ENCODE results near the gene TFCP2L1.
A peak's percentile ranks its signal among the peaks of the same experiment; 100 is the strongest.

The TFCP2L1 gene

GRCh38 chr2:121211689-121212151 lies 73.3 kb downstream of the TFCP2L1 start:
- TF ChIP-seq CTCF (conservative IDR thresholded peaks at IDR 0.05; ENCODE audit: low read depth, low read length): no peak
- no peak overlapping the region for H3K4me3 ChIP-seq (ENCODE audit: low read depth, low read length)
- no peak for DNase-seq (ENCODE audit: low read depth)

- TF ChIP-seq CTCF (conservative IDR thresholded peaks at IDR 0.05; ENCODE audit: low read depth, low read length): no peak
- H3K4me3 ChIP-seq (ENCODE audit: low read depth, low read length): no peak overlapping the region
- no peak for DNase-seq (ENCODE audit: low read depth)
These were observed 73.8 kb downstream of the TFCP2L1 start for GRCh38 chr2:121211251-121211650.

GRCh38 chr2:121210691-121211090 lies 74.3 kb downstream of the TFCP2L1 start:
- no peak for DNase-seq (ENCODE audit: low read depth)
- TF ChIP-seq CTCF (conservative IDR thresholded peaks at IDR 0.05; ENCODE audit: low read depth, low read length): no peak
- no peak overlapping the region for H3K4me3 ChIP-seq (ENCODE audit: low read depth, low read length)

DNA sequence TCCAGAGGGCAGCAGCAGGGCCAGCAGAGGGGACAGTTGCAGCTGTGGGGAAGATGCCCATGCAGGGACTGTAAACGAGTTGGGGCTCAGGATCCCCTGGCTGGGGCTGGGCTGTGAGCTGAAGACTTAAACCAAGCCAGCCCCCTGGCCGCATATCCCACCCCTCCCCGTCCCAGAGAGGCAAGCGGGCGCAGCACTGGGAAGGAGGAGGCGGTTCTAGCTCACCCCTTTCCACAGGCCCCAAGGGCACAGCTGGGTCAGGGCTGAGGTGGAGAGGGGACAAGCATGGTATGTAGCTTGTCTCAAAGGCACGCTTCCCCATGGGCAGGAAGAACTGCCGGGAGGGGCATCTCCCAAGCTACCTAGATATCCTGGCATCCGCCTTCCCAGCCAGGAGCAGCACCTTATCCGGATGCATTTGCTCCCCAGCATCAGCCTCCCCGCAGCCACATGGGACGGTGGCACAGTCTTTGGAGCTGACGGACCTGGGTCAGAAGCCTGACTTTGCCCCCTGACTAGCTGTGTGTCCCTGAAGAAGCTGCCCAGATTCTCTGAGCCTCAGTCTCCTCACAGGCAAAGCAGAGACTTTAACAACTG lies 75.9 kb downstream of the TFCP2L1 start:
- no peak for DNase-seq (ENCODE audit: low read depth)

DNA sequence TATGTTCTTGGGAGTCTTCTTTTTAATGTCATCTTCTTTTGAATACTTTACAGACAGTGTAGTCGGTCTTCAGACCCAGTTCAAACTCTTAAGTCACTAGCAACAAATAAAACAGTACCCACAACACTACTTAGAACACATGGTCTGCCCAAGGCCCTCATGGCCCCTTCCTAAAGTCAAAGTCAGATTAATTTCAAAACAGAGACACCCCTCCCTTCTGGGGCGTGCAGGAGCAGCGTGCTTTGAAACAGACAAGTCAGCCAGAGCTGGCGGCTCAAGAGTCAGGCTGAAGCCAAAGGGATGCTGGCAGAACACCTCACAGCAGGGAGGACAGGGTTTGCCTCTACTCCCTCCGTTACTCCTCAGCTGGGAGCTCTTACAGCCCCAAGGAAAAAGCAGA lies 77.5 kb downstream of the TFCP2L1 start:
- no peak for DNase-seq (ENCODE audit: low read depth)
- no peak for TF ChIP-seq CTCF (conservative IDR thresholded peaks at IDR 0.05; ENCODE audit: low read depth, low read length)
- H3K4me3 ChIP-seq (ENCODE audit: low read depth, low read length): no peak overlapping the region

More for the DNA sequence above, 75.9 kb downstream of the TFCP2L1 start:
- TF ChIP-seq CTCF (conservative IDR thresholded peaks at IDR 0.05; ENCODE audit: low read depth, low read length): no peak
- H3K4me3 ChIP-seq (ENCODE audit: low read depth, low read length): no peak overlapping the region

DNA sequence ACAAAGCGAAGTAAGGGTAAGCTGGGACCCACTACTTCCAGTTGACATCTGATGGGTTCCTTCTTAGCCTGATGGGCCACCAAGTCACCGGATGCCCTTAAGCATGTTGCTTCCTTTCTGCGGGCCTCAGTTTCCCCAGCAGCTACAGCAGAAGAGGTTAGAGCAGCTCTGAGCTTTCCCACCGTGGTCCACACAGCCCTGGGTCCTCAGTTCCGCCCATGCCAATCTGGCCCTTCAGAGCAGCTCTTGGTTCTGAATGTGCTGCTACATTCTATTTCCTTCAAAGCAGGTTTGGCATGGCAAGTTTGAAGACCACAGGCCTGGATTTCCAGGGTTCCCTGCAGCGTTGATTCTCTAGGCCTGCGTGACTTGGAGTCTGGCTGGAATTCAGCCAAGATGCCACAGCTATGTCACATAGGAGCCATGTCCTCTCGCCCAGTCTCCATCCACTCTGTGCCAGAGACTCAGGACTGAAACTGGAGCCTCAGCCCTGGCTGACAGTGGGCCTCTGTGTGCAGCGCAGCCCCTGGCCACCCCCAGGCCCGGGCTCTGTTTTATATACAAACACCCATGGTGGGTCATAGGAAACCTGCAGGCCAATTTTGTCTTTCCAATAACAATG lies 79.6 kb downstream of the TFCP2L1 start:
- peak; percentile 16 for DNase-seq (ENCODE audit: low read depth)
- no peak for TF ChIP-seq CTCF (conservative IDR thresholded peaks at IDR 0.05; ENCODE audit: low read depth, low read length)
- H3K4me3 ChIP-seq (ENCODE audit: low read depth, low read length): no peak overlapping the region
